ENCODE results near the gene FGFR4.

The FGFR4 gene

GRCh38 chr5:177096162-177097015 is 9.7 kb downstream of the FGFR4 start:
- no peak for TF ChIP-seq TCF12 (IDR thresholded peaks at IDR 0.05; ENCODE audit: low read depth)
- no peak for TF ChIP-seq TAF1 (IDR thresholded peaks at IDR 0.05; ENCODE audit: low read depth)
- TF ChIP-seq CEBPB (IDR thresholded peaks at IDR 0.05): no peak
- no peak for TF ChIP-seq TEAD4 (IDR thresholded peaks at IDR 0.05)
- no peak for TF ChIP-seq CREB1 (IDR thresholded peaks at IDR 0.05; ENCODE audit: low read depth)
- TF ChIP-seq, protein P1, sequence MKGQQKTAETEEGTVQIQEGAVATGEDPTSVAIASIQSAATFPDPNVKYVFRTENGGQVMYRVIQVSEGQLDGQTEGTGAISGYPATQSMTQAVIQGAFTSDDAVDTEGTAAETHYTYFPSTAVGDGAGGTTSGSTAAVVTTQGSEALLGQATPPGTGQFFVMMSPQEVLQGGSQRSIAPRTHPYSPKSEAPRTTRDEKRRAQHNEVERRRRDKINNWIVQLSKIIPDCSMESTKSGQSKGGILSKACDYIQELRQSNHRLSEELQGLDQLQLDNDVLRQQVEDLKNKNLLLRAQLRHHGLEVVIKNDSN (IDR thresholded peaks at IDR 0.05): no peak
- TF ChIP-seq FOXM1 (IDR thresholded peaks at IDR 0.05; ENCODE audit: borderline replicate concordance, low read depth): no peak
- TF ChIP-seq NFIC (IDR thresholded peaks at IDR 0.05): no peak
- TF ChIP-seq RAD21 (IDR thresholded peaks at IDR 0.05; ENCODE audit: low read depth): no peak
- TF ChIP-seq EP300 (IDR thresholded peaks at IDR 0.05; ENCODE audit: borderline replicate concordance): no peak

DNA sequence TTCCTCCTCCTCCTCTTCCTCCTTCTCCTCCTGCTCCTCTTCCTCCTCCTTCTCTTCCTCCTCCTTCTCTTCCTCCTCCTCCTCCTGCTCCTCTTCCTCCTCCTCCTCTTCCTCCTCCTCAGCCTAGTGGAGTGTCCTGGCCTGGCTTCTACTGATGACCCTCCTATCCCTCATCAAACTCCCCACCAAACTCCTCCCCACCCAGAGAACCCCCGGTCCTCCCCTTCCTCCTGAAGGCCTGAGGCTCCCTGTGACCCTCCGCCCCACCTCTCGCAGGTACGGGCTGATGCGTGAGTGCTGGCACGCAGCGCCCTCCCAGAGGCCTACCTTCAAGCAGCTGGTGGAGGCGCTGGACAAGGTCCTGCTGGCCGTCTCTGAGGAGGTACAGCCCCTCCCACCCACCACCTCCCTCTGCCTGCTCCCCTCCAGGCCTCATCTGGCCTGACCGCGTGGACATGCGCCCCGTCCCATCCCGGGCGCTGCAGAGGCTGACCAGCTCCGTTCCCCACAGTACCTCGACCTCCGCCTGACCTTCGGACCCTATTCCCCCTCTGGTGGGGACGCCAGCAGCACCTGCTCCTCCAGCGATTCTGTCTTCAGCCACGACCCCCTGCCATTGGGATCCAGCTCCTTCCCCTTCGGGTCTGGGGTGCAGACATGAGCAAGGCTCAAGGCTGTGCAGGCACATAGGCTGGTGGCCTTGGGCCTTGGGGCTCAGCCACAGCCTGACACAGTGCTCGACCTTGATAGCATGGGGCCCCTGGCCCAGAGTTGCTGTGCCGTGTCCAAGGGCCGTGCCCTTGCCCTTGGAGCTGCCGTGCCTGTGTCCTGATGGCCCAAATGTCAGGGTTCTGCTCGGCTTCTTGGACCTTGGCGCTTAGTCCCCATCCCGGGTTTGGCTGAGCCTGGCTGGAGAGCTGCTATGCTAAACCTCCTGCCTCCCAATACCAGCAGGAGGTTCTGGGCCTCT is 10.6 kb downstream of the FGFR4 start:
- no peak for TF ChIP-seq REST (IDR thresholded peaks at IDR 0.05; ENCODE audit: low read depth)
- no peak for TF ChIP-seq TCF12 (IDR thresholded peaks at IDR 0.05; ENCODE audit: low read depth)
- TF ChIP-seq, protein P2, sequence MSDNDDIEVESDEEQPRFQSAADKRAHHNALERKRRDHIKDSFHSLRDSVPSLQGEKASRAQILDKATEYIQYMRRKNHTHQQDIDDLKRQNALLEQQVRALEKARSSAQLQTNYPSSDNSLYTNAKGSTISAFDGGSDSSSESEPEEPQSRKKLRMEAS (IDR thresholded peaks at IDR 0.05): no peak
- TF ChIP-seq TAF1 (IDR thresholded peaks at IDR 0.05; ENCODE audit: low read depth): no peak
- TF ChIP-seq TEAD4 (IDR thresholded peaks at IDR 0.05): no peak
- no peak for TF ChIP-seq RAD21 (IDR thresholded peaks at IDR 0.05; ENCODE audit: low read depth)
- TF ChIP-seq FOXM1 (IDR thresholded peaks at IDR 0.05; ENCODE audit: borderline replicate concordance, low read depth): no peak
- TF ChIP-seq CEBPB (IDR thresholded peaks at IDR 0.05): no peak
- TF ChIP-seq YY1 (IDR thresholded peaks at IDR 0.05; ENCODE audit: low read depth): no peak
- TF ChIP-seq, protein P1 (IDR thresholded peaks at IDR 0.05): no peak
- no peak for TF ChIP-seq NFIC (IDR thresholded peaks at IDR 0.05)
- no peak for TF ChIP-seq ZBTB7A (IDR thresholded peaks at IDR 0.05; ENCODE audit: low read depth)
- TF ChIP-seq EGR1 (IDR thresholded peaks at IDR 0.05): no peak
- TF ChIP-seq EP300 (IDR thresholded peaks at IDR 0.05; ENCODE audit: borderline replicate concordance): no peak
- TF ChIP-seq CREB1 (IDR thresholded peaks at IDR 0.05; ENCODE audit: low read depth): no peak

DNA sequence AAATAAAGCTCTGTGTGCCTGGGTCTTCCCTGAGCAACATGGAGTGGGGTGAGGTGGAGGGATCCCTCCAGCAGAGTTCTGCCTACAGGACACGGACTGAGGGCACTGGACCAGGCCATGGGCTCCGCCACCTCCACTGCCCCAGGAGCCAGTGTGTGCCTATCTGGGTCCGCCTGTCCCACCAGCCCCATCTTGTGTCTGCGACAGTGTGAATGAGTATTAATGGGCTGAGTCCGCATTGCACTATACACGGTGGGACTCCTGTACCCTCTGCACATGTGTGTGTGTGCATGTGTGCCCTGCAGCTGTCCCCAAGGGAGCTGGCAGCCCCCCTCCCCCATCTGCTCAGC is 11.4 kb downstream of the FGFR4 start:
- TF ChIP-seq YY1 (IDR thresholded peaks at IDR 0.05; ENCODE audit: low read depth): no peak

DNA sequence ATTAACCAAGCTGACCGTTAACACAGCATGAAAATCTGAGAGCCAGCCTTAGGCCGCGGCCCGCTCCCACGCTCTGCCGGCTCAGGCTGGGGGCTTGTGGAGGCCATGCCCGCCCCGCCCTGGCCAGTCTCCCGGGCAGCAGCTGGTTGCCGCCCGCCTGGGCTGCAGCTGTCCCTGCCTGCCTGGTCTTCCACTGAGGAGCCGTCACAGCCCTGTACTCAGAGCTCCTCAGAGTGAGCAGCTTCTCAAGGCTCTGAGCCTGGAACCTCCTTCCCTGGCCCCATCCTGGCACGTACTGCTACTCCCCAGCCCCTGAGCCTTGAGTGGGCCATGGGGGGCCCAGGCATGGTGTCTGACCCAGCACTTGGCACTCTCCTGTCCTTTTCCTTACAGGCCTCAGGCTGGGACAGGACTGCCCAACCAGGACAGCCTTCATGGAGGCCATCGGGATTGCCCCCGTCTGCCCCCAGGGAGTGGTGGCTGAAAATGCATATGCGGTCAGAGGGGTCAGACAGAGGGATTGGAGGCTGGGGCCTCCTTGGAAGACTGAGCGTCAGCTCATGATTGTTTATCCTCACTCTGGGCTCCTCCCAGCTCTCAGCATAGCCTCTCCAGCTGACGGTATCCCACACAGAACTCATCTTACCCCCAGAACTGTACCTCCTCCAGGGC is 11.9 kb downstream of the FGFR4 start:
- TF ChIP-seq CREB1 (IDR thresholded peaks at IDR 0.05; ENCODE audit: low read depth) (no peak), ZBTB7A (IDR thresholded peaks at IDR 0.05; ENCODE audit: low read depth) (no peak), CEBPB (IDR thresholded peaks at IDR 0.05) (no peak), TAF1 (IDR thresholded peaks at IDR 0.05; ENCODE audit: low read depth) (no peak), REST (IDR thresholded peaks at IDR 0.05; ENCODE audit: low read depth) (no peak), NFIC (IDR thresholded peaks at IDR 0.05) (no peak), RAD21 (IDR thresholded peaks at IDR 0.05; ENCODE audit: low read depth) (no peak)
- TF ChIP-seq, protein P2 (IDR thresholded peaks at IDR 0.05): no peak

Measured in Ishikawa (cell line).